ENCODE results near the gene FBP2. TPM values are rescaled to one million over a fixed set of nuclear protein-coding genes. Genes with fewer than 3 reads are reported as not detected.
A peak's percentile ranks its signal among the peaks of the same experiment; 100 is the strongest.

FBP2 gene
- total RNA-seq (ENCODE audit: insufficient read depth, low replicate concordance) = not detected

GRCh38 chr9:94593459-94594345, at the start of gene FBP2:
TSS of gene FBP2 (minus strand) at chr9:94593824. CDS start at chr9:94593726, 98 bp downstream.
- DNase-seq (ENCODE audit: low spot score) = no peak

GRCh38 chr9:94643176-94643575, 49.6 kb upstream of the FBP2 start:
- no peak for DNase-seq (ENCODE audit: low spot score)

GRCh38 chr9:94642501-94642900, 48.9 kb upstream of the FBP2 start:
- no peak for DNase-seq (ENCODE audit: low spot score)

- no peak for DNase-seq (ENCODE audit: low spot score)
Measured at GRCh38 chr9:94639999-94640376, 46.4 kb upstream of the FBP2 start.

- DNase-seq (ENCODE audit: low spot score) = no peak
Measured at GRCh38 chr9:94639061-94639998, 45.7 kb upstream of the FBP2 start, which contains the start of gene FBP1. TSS of gene FBP1 (minus strand) at chr9:94639518. CDS start at chr9:94639310, 208 bp downstream.

GRCh38 chr9:94638335-94639060, 44.9 kb upstream of the FBP2 start:
- DNase-seq (ENCODE audit: low spot score) = no peak

GRCh38 chr9:94632737-94633136, 39.1 kb upstream of the FBP2 start:
- peak; percentile 82 for DNase-seq (ENCODE audit: low spot score)

- DNase-seq (ENCODE audit: low spot score) = no peak
Measured at GRCh38 chr9:94631599-94631998, 38.0 kb upstream of the FBP2 start.

- peak; percentile 70 for DNase-seq (ENCODE audit: low spot score)
Measured at GRCh38 chr9:94630833-94631232, 37.2 kb upstream of the FBP2 start.

GRCh38 chr9:94630281-94630680, 36.7 kb upstream of the FBP2 start:
- DNase-seq (ENCODE audit: low spot score) = no peak

GRCh38 chr9:94627287-94627686, 33.7 kb upstream of the FBP2 start:
- DNase-seq (ENCODE audit: low spot score) = no peak

GRCh38 chr9:94625835-94626234, 32.2 kb upstream of the FBP2 start:
- DNase-seq (ENCODE audit: low spot score) = no peak

GRCh38 chr9:94624629-94625028, 31.0 kb upstream of the FBP2 start:
- DNase-seq (ENCODE audit: low spot score) = no peak

- DNase-seq (ENCODE audit: low spot score) = no peak
Measured at GRCh38 chr9:94623253-94623652, 29.6 kb upstream of the FBP2 start.

- no peak for DNase-seq (ENCODE audit: low spot score)
Measured at GRCh38 chr9:94622087-94622800, 28.6 kb upstream of the FBP2 start.

GRCh38 chr9:94619026-94619425, 25.4 kb upstream of the FBP2 start:
- peak; percentile 46 for DNase-seq (ENCODE audit: low spot score)

GRCh38 chr9:94613003-94613402, 19.4 kb upstream of the FBP2 start:
- no peak for DNase-seq (ENCODE audit: low spot score)

- DNase-seq (ENCODE audit: low spot score) = no peak
Measured at GRCh38 chr9:94612071-94612470, 18.4 kb upstream of the FBP2 start.

- DNase-seq (ENCODE audit: low spot score) = no peak
Measured at GRCh38 chr9:94611638-94612068, 18.0 kb upstream of the FBP2 start.

GRCh38 chr9:94610181-94610606, 16.6 kb upstream of the FBP2 start:
- DNase-seq (ENCODE audit: low spot score) = peak; percentile 90

- DNase-seq (ENCODE audit: low spot score) = no peak
Measured at GRCh38 chr9:94607423-94607691, 13.7 kb upstream of the FBP2 start.
